GM19324 (cell line): ENCODE measurements around the gene PIGM.

Source experiments
- ATAC-seq: cut with Tn5 transposase; IDR thresholded peaks from one replicate; pipeline ENCODE4 v1.9.1; 2021; ENCODE audit warnings: mild to moderate bottlenecking, moderate library complexity; ENCODE audit not compliant: unreplicated experiment, low FRiP score

PIGM gene

DNA sequence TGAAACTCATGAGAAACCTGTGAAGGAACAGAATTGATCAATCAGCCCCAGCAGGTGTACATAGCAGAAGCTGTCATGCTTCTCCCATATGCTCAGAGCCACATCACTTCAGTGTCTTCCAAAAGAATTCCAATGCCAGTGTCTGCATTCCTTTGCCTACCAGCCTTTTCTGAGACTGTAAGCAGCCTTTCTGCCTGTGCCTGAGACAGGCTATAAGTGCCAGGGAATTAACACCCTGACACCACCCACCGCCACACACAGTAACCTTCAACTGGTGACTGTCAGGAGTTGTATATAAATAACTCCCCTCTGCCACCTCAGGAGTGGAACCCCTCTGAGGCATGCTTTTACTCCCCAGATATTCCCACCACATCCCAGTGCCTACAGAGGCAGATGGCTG lies 39.6 kb downstream of the PIGM start:
- ATAC-seq, result no peak

DNA sequence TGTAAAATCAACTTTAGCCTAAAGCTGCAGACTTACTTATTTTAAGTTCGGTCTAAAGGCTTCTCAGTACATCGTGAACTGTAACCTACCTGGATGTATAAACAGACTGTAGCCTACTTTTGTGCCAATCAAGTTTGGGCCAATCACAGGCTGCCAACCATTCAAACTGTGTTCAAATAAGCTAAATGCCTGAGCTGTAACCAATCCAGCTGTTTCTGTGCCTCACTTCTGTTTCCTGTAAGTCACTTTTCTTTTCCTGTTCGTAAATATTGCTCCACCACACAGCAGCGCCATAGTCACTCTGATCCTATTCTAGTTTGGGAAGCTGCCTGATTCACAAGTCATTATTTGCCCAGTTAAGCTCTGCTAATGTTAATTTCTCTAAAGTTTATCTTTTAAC lies 40.3 kb downstream of the PIGM start:
- ATAC-seq, result no peak

- no peak for ATAC-seq
These were observed 41.8 kb downstream of the PIGM start for GRCh38 chr1:159990005-159990404.

DNA sequence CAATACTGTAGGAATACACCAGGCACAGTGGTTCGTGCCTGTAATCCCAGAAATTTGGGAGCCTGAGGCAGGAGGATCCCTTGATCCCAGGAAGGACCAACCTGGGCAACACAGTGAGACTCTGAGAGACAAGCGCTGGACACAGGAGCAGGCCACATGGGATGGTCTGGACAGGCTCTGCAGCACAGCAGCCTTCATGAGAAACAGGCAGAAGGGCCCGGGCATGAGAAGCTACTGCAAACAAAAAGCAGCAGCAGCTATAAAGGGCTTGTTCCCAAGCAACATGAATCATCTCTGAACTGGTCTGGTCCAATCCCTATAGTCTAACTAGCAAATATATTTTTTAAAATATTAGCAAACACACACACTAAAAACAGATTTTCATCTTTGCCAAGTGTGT lies 42.2 kb downstream of the PIGM start:
- no peak for ATAC-seq

- ATAC-seq, result no peak
These were observed 43.8 kb downstream of the PIGM start for GRCh38 chr1:159988006-159988405.

- no peak for ATAC-seq
These were observed 44.6 kb downstream of the PIGM start for GRCh38 chr1:159987186-159987585.

- no peak for ATAC-seq
These were observed 45.3 kb downstream of the PIGM start for GRCh38 chr1:159986531-159986930.

GRCh38 chr1:159986093-159986492 lies 45.7 kb downstream of the PIGM start:
- no peak for ATAC-seq

- no peak for ATAC-seq
These were observed 46.3 kb downstream of the PIGM start for GRCh38 chr1:159985473-159985872.

GRCh38 chr1:159983681-159984080 lies 48.1 kb downstream of the PIGM start:
- ATAC-seq, result no peak

- no peak for ATAC-seq
These were observed 49.5 kb downstream of the PIGM start for GRCh38 chr1:159982280-159982679.

GRCh38 chr1:159981351-159982055 lies 50.3 kb downstream of the PIGM start:
- ATAC-seq, result no peak

- ATAC-seq, result no peak
These were observed 51.0 kb downstream of the PIGM start for GRCh38 chr1:159980786-159981185.

GRCh38 chr1:159980076-159980475 lies 51.7 kb downstream of the PIGM start:
- ATAC-seq, result no peak

DNA sequence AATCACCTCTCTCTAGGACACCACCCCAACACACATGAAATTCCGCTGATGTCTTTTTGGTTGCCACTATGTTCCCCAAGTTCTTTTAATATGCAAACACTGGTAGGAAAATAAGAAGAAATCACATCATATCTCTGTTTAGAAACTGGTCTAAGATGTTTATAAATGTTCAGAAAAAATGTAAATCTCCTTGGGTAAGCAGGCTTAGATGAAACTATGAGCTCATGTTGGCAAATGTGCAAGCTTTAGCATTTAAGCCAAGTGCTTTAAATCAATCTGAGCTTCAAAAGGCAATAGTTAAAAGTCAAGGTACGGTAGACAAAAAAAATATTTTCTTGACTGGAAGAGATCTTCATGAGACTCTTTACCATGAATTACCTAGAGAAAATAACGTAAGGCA lies 52.5 kb downstream of the PIGM start:
- ATAC-seq, result no peak

- no peak for ATAC-seq
These were observed 53.7 kb downstream of the PIGM start for GRCh38 chr1:159978107-159978398.

DNA sequence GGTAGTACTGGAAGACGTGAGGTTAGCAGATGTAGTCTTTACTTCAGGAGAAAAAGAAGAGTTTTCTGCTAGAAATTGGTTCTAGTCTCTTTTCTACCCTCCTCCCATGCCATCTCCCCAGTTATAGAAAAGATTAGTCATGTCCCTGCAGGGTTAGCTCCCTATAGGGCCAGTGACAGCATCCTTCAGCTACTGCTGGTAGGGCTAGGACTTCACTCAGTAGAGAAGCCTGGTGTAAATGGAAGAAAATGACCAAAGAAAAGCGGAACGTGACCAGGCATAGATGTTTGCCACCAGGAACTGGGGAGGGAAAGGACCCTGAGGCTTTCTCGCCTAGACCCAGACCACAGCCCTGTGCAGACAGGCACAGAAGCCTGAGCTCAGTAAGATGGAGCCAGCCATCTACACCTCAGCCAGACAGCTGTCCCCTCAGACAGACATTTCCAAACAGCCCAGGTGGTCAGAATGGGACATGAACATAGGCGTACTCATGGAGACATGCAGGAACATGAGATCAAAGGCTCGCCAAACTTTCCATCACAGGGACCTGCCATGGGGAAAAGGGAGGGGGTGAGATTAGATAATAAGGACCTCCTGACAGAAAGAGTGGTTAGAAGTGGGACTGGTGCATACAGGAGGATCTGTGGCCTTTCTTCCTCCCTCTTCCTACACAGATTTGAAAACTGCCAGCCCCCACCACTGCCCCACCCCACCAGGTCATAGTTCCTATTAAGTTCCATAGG lies 54.3 kb downstream of the PIGM start:
- ATAC-seq, result no peak
